Transverse colon (tissue), 4 donors: ENCODE measurements around the gene FAM98C.

ENCODE experiments used
- CTCF ChIP-seq, 5 experiments: fragments of 200-600 bp in 3 of 5; fragments of 450-650 bp in 2 of 5; sonication (generic) in 3 of 5; IDR thresholded peaks; 1 replicate in 2 of 5; 2 replicates in 3 of 5; pipeline ENCODE4 v1.5.1; 2016 to 2017; ENCODE audit warnings: antibody characterized with exemption in 5 of 5, inconsistent platforms in 3 of 5, mild to moderate bottlenecking in 2 of 5, moderate library complexity in 1 of 5
- EP300 ChIP-seq: sonication (generic); formaldehyde crosslinking; IDR thresholded peaks from one replicate; pipeline ENCODE4 v1.6.1; 2017; ENCODE audit warnings: antibody characterized with exemption, low read depth
- POLR2A ChIP-seq: fragments of 450-650 bp; IDR thresholded peaks from one replicate; pipeline ENCODE4 v1.6.1; 2016; ENCODE audit warnings: antibody characterized with exemption, mild to moderate bottlenecking, moderate library complexity
- POLR2AphosphoS5 ChIP-seq, 3 donors: sonication (generic); formaldehyde crosslinking; IDR thresholded peaks; one replicate each; pipeline ENCODE4 v1.6.1; 2016; ENCODE audit warnings: antibody characterized with exemption in 3 of 3

GRCh38 chr19:38437917-38438316, 35.0 kb downstream of the FAM98C start:
- TF ChIP-seq CTCF (IDR thresholded peaks at IDR 0.05): no peak
- no peak for TF ChIP-seq EP300
- TF ChIP-seq POLR2A: no peak
- no peak for TF ChIP-seq POLR2AphosphoS5 (IDR thresholded peaks at IDR 0.05)
